Natural killer cell treated with Interleukin-12 subunit alpha and Interleukin-12 subunit beta and Interleukin-15 and Interleukin-18, amount 100 ng/mL, for 72 hours (primary cell): Measurements from ENCODE around the gene KIAA1217. TPM values are rescaled to one million over a fixed set of nuclear protein-coding genes. Genes with fewer than 3 reads are reported as not detected.
A peak's percentile ranks its signal among the peaks of the same experiment; 100 is the strongest.
"Not testable (repeated sequence)": the region's sequence is repeated elsewhere in the genome, so short reads cannot be mapped to it uniquely, and the experiment has no call there.

Source experiments
- ATAC-seq, 2 donors: fragments of 150-1000 bp; cut with Tn5 transposase in 1 of 2; sonication (Bioruptor Pico), chemical (Tn5 transposase) in 1 of 2; 2 replicates each; pipeline ENCODE4 v1.10.0; 2021
- DNase-seq: peaks from one replicate; pipeline ENCODE4 v3.0.0; 2022; ENCODE audit warnings: low spot score
- H3K27ac Mint-ChIP-seq, 2 donors: 1 replicate in 1 of 2; 2 replicates in 1 of 2; pipeline ENCODE4 v1.8.0; 2022; ENCODE audit warnings: mixed read lengths in 2 of 2, mild to moderate bottlenecking in 1 of 2, moderate library complexity in 1 of 2
- H3K27me3 Mint-ChIP-seq, 2 donors: 1 replicate in 1 of 2; 2 replicates in 1 of 2; pipeline ENCODE4 v1.8.0; 2022; ENCODE audit warnings: mixed read lengths in 2 of 2
- H3K36me3 Mint-ChIP-seq: one replicate; pipeline ENCODE4 v1.8.0; 2022; ENCODE audit warnings: mixed read lengths
- H3K4me1 Mint-ChIP-seq, 2 donors: 1 replicate in 1 of 2; 2 replicates in 1 of 2; pipeline ENCODE4 v1.8.0; 2022; ENCODE audit warnings: low read depth in 2 of 2, mixed read lengths in 2 of 2, mild to moderate bottlenecking in 1 of 2
- H3K4me3 Mint-ChIP-seq: one replicate; pipeline ENCODE4 v1.8.0; 2022; ENCODE audit warnings: mixed read lengths
- H3K9me3 Mint-ChIP-seq: 2 replicates; pipeline ENCODE4 v1.8.0; 2022; ENCODE audit warnings: mixed read lengths
- total RNA-seq, 2 donors: library from RNA; stranded (reverse); gene quantifications; one replicate each; pipeline ENCODE4 v1.2.3, GENCODE V29; 2022

Gene KIAA1217
- total RNA-seq, 2 donors from 2014 or later = 1.0 to 2.3 TPM

GRCh38 chr10:24479806-24480205 is 270.9 kb downstream of the KIAA1217 start:
- Mint-ChIP-seq H3K9me3 (peaks cover 6% of the 10 kb centered on the region), H3K27me3 (peaks cover 4 to 8% of the 10 kb centered on the region in 2 donors), H3K36me3 (no peaks in the 10 kb centered on the region), H3K4me3 (no peak overlapping the region), H3K27ac (no peak overlapping the region), H3K4me1 (no peaks in the 10 kb centered on the region)
- DNase-seq (no peak), ATAC-seq (no peak)

- H3K27me3 Mint-ChIP-seq = peaks cover 6 to 8% of the 10 kb centered on the region in 2 donors
- H3K27ac Mint-ChIP-seq = no peak overlapping the region
- no peak overlapping the region for H3K4me3 Mint-ChIP-seq
- H3K4me1 Mint-ChIP-seq = no peaks in the 10 kb centered on the region
- peaks cover 6% of the 10 kb centered on the region for H3K9me3 Mint-ChIP-seq
- ATAC-seq (no peak), DNase-seq (no peak)
- no peaks in the 10 kb centered on the region for H3K36me3 Mint-ChIP-seq
Observed at GRCh38 chr10:24480447-24480846, 271.5 kb downstream of the KIAA1217 start.

- no peak overlapping the region for H3K4me3 Mint-ChIP-seq
- DNase-seq (no peak), ATAC-seq (no peak)
Observed at GRCh38 chr10:24481241-24481640, 272.3 kb downstream of the KIAA1217 start.

GRCh38 chr10:24482713-24483112 is 273.8 kb downstream of the KIAA1217 start:
- H3K27ac Mint-ChIP-seq, H3K4me3 Mint-ChIP-seq, H3K36me3 Mint-ChIP-seq, H3K9me3 Mint-ChIP-seq, H3K4me1 Mint-ChIP-seq, DNase-seq, ATAC-seq: not testable (repeated sequence)
- H3K27me3 Mint-ChIP-seq = peaks cover 11 to 12% of the 10 kb centered on the region in 2 donors

More at GRCh38 chr10:24481241-24481640, 272.3 kb downstream of the KIAA1217 start:
- H3K36me3 Mint-ChIP-seq = no peaks in the 10 kb centered on the region
- H3K4me1 Mint-ChIP-seq = no peaks in the 10 kb centered on the region
- no peak overlapping the region for H3K27ac Mint-ChIP-seq
- peaks cover 7 to 8% of the 10 kb centered on the region in 2 donors for H3K27me3 Mint-ChIP-seq
- peaks cover 6% of the 10 kb centered on the region for H3K9me3 Mint-ChIP-seq

- ATAC-seq (peak in 1 of 2 donors; percentile 55), DNase-seq (no peak)
- H3K27ac Mint-ChIP-seq = no peak overlapping the region
- peaks cover 6% of the 10 kb centered on the region for H3K9me3 Mint-ChIP-seq
- H3K36me3 Mint-ChIP-seq = no peaks in the 10 kb centered on the region
- H3K4me3 Mint-ChIP-seq = no peak overlapping the region
- H3K4me1 Mint-ChIP-seq = no peaks in the 10 kb centered on the region
- H3K27me3 Mint-ChIP-seq = peaks cover 16 to 17% of the 10 kb centered on the region in 2 donors
Observed at GRCh38 chr10:24483701-24484100, 274.8 kb downstream of the KIAA1217 start.

GRCh38 chr10:24484771-24485170 is 275.8 kb downstream of the KIAA1217 start:
- Mint-ChIP-seq H3K27ac (no peak overlapping the region), H3K36me3 (no peaks in the 10 kb centered on the region), H3K27me3 (peaks cover 16 to 17% of the 10 kb centered on the region in 2 donors), H3K4me1 (no peaks in the 10 kb centered on the region), H3K4me3 (no peak overlapping the region), H3K9me3 (peaks cover 6% of the 10 kb centered on the region)
- DNase-seq (no peak), ATAC-seq (no peak)

GRCh38 chr10:24485304-24485703 is 276.4 kb downstream of the KIAA1217 start:
- Mint-ChIP-seq H3K4me3 (no peak overlapping the region), H3K9me3 (peaks cover 6% of the 10 kb centered on the region), H3K4me1 (no peaks in the 10 kb centered on the region), H3K36me3 (no peaks in the 10 kb centered on the region), H3K27ac (no peak overlapping the region), H3K27me3 (peaks cover 16 to 17% of the 10 kb centered on the region in 2 donors)
- ATAC-seq (no peak), DNase-seq (no peak)

GRCh38 chr10:24488631-24489030 is 279.7 kb downstream of the KIAA1217 start:
- DNase-seq (no peak), ATAC-seq (no peak)
- H3K36me3 Mint-ChIP-seq = no peaks in the 10 kb centered on the region
- no peak overlapping the region for H3K4me3 Mint-ChIP-seq
- no peaks in the 10 kb centered on the region for H3K9me3 Mint-ChIP-seq
- no peak overlapping the region for H3K27ac Mint-ChIP-seq
- peaks cover 12 to 17% of the 10 kb centered on the region in 2 donors for H3K27me3 Mint-ChIP-seq
- H3K4me1 Mint-ChIP-seq = no peaks in the 10 kb centered on the region

GRCh38 chr10:24493165-24493564 is 284.2 kb downstream of the KIAA1217 start:
- Mint-ChIP-seq H3K4me1 (no peaks in the 10 kb centered on the region), H3K9me3 (no peaks in the 10 kb centered on the region), H3K27ac (no peak overlapping the region), H3K27me3 (peaks cover 3 to 18% of the 10 kb centered on the region in 2 donors), H3K36me3 (no peaks in the 10 kb centered on the region), H3K4me3 (no peak overlapping the region)
- DNase-seq = no peak
- no peak for ATAC-seq

- DNase-seq = no peak
- Mint-ChIP-seq H3K27ac (no peak overlapping the region), H3K9me3 (no peaks in the 10 kb centered on the region), H3K4me1 (no peaks in the 10 kb centered on the region), H3K27me3 (peaks cover 3 to 19% of the 10 kb centered on the region in 2 donors), H3K4me3 (no peak overlapping the region), H3K36me3 (no peaks in the 10 kb centered on the region)
- ATAC-seq = no peak
Observed at GRCh38 chr10:24494236-24494635, 285.3 kb downstream of the KIAA1217 start.

- Mint-ChIP-seq H3K9me3 (no peaks in the 10 kb centered on the region), H3K36me3 (no peaks in the 10 kb centered on the region), H3K27me3 (peaks cover 3 to 19% of the 10 kb centered on the region in 2 donors), H3K27ac (no peak overlapping the region), H3K4me1 (no peaks in the 10 kb centered on the region), H3K4me3 (no peak overlapping the region)
- ATAC-seq = no peak
- no peak for DNase-seq
Observed at GRCh38 chr10:24494777-24495176, 285.8 kb downstream of the KIAA1217 start.

GRCh38 chr10:24495666-24496460 is 286.9 kb downstream of the KIAA1217 start:
- no peaks in the 10 kb centered on the region for H3K4me1 Mint-ChIP-seq
- DNase-seq = no peak
- peaks cover 3 to 19% of the 10 kb centered on the region in 2 donors for H3K27me3 Mint-ChIP-seq
- no peaks in the 10 kb centered on the region for H3K9me3 Mint-ChIP-seq
- no peak overlapping the region for H3K4me3 Mint-ChIP-seq
- H3K36me3 Mint-ChIP-seq = no peaks in the 10 kb centered on the region
- no peak overlapping the region for H3K27ac Mint-ChIP-seq
- no peak for ATAC-seq

GRCh38 chr10:24496906-24497305 is 288.0 kb downstream of the KIAA1217 start:
- no peaks in the 10 kb centered on the region for H3K36me3 Mint-ChIP-seq
- H3K27ac Mint-ChIP-seq = no peak overlapping the region
- peaks cover 3 to 19% of the 10 kb centered on the region in 2 donors for H3K27me3 Mint-ChIP-seq
- ATAC-seq (no peak), DNase-seq (no peak)
- no peaks in the 10 kb centered on the region for H3K9me3 Mint-ChIP-seq
- H3K4me3 Mint-ChIP-seq = no peak overlapping the region
- no peaks in the 10 kb centered on the region for H3K4me1 Mint-ChIP-seq

GRCh38 chr10:24501056-24501711 is 292.2 kb downstream of the KIAA1217 start:
- Mint-ChIP-seq H3K4me3 (no peak overlapping the region), H3K4me1 (no peaks in the 10 kb centered on the region), H3K36me3 (no peaks in the 10 kb centered on the region), H3K9me3 (no peaks in the 10 kb centered on the region), H3K27ac (no peak overlapping the region), H3K27me3 (peaks cover 5 to 12% of the 10 kb centered on the region in 2 donors)
- DNase-seq (no peak), ATAC-seq (no peak)
